Gastrocnemius medialis (tissue), 4 donors: ENCODE measurements around the gene FBRSL1.

Source experiments
- POLR2A ChIP-seq, 2 donors: fragments of 450-650 bp; IDR thresholded peaks; one replicate each; pipeline ENCODE4 v1.6.1; 2017; ENCODE audit warnings: antibody characterized with exemption in 2 of 2, mild to moderate bottlenecking in 2 of 2, moderate library complexity in 2 of 2
- TF ChIP-seq, protein P1 (sequence below), 5 experiments: fragments of 450-650 bp in 3 of 5; fragments of 200-600 bp in 2 of 5; sonication (generic) in 2 of 5; IDR thresholded peaks in 4 of 5; conservative IDR thresholded peaks in 1 of 5; 1 replicate in 4 of 5; 2 replicates in 1 of 5; pipeline ENCODE4 v1.5.1; 2016 to 2019; ENCODE audit warnings: antibody characterized with exemption in 5 of 5, mild to moderate bottlenecking in 3 of 5, moderate library complexity in 3 of 5

DNA sequence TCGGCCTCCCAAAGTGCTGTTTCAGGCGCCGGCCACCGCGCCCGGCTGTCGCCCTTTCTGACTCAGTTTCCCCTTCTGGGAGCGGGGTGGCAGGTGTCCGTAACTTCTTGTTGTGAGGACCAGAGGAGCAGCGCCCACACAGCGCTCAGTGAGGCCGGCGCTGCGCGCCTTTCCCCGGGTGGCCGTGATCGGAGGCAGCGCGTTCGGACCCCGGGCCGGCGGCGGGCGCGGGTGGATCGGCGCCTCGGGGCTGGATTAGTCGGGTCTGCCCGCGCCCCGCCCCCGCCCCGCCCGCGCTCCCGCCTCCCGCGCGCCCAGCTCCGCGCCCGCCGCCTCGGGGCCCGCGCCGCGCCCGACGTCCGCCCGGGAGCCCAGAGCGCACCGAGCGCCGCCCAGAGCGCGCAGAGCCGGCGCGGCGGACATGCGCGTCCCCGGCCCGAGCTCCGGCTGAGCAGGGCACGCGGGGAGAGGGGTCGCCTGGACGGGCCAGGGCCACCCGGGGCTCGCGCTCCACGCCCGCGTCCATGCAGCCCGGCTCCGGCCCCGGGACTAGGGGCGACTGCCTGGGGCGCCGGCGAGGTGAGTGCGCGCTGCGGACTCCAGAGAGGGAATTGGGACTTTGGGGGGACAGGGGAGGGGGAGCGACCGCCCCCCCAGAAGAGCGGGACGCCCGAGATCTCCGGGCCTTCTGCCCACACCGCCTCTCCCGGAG lies 69.9 kb downstream of the FBRSL1 start:
- TF ChIP-seq, protein P1, sequence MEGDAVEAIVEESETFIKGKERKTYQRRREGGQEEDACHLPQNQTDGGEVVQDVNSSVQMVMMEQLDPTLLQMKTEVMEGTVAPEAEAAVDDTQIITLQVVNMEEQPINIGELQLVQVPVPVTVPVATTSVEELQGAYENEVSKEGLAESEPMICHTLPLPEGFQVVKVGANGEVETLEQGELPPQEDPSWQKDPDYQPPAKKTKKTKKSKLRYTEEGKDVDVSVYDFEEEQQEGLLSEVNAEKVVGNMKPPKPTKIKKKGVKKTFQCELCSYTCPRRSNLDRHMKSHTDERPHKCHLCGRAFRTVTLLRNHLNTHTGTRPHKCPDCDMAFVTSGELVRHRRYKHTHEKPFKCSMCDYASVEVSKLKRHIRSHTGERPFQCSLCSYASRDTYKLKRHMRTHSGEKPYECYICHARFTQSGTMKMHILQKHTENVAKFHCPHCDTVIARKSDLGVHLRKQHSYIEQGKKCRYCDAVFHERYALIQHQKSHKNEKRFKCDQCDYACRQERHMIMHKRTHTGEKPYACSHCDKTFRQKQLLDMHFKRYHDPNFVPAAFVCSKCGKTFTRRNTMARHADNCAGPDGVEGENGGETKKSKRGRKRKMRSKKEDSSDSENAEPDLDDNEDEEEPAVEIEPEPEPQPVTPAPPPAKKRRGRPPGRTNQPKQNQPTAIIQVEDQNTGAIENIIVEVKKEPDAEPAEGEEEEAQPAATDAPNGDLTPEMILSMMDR (IDR thresholded peaks at IDR 0.05 in 4 of 5, conservative IDR thresholded peaks at IDR 0.05 in 1 of 5), result no peak
- TF ChIP-seq POLR2A (IDR thresholded peaks at IDR 0.05), result no peak
